Rectal smooth muscle tissue (tissue), 1 donor: ENCODE data around the gene CYBA.

Experiments used
- H3K27ac ChIP-seq: one replicate; pipeline ENCODE4 v1.7.0; 2013; ENCODE audit warnings: low read depth, low read length, inconsistent platforms
- H3K27me3 ChIP-seq: one replicate; pipeline ENCODE4 v1.7.0; 2013; ENCODE audit warnings: low read length; ENCODE audit not compliant: control insufficient read depth, insufficient read depth
- H3K36me3 ChIP-seq: one replicate; pipeline ENCODE4 v1.7.0; 2013; ENCODE audit warnings: low read length; ENCODE audit not compliant: control insufficient read depth, insufficient read depth
- H3K4me1 ChIP-seq: one replicate; pipeline ENCODE4 v1.7.0; 2013; ENCODE audit warnings: low read length; ENCODE audit not compliant: control insufficient read depth, insufficient read depth
- H3K4me3 ChIP-seq: one replicate; pipeline ENCODE4 v1.7.0; 2013; ENCODE audit warnings: low read length
- H3K9ac ChIP-seq: one replicate; pipeline ENCODE4 v1.7.0; 2013; ENCODE audit warnings: low read length

CYBA gene

GRCh38 chr16:88626646-88627045 lies 24.2 kb downstream of the CYBA start:
- Histone ChIP-seq H3K27ac (no peak overlapping the region), H3K36me3 (peaks cover 35% of the 10 kb centered on the region), H3K27me3 (no peaks in the 10 kb centered on the region), H3K4me3 (no peak overlapping the region), H3K4me1 (no peaks in the 10 kb centered on the region), H3K9ac (no peak overlapping the region)

- Histone ChIP-seq H3K27me3 (no peaks in the 10 kb centered on the region), H3K4me1 (no peaks in the 10 kb centered on the region), H3K9ac (no peak overlapping the region), H3K36me3 (peaks cover 27% of the 10 kb centered on the region), H3K4me3 (no peak overlapping the region), H3K27ac (no peak overlapping the region)
Observed at GRCh38 chr16:88624977-88625576, 25.8 kb downstream of the CYBA start.

GRCh38 chr16:88624481-88624880 lies 26.4 kb downstream of the CYBA start:
- no peaks in the 10 kb centered on the region for H3K4me1 ChIP-seq
- no peak overlapping the region for H3K9ac ChIP-seq
- no peak overlapping the region for H3K27ac ChIP-seq
- peaks cover 27% of the 10 kb centered on the region for H3K36me3 ChIP-seq
- H3K27me3 ChIP-seq, result no peaks in the 10 kb centered on the region
- H3K4me3 ChIP-seq, result no peak overlapping the region

- no peak overlapping the region for H3K27ac ChIP-seq
- no peak overlapping the region for H3K9ac ChIP-seq
- H3K4me1 ChIP-seq, result no peaks in the 10 kb centered on the region
- H3K27me3 ChIP-seq, result no peaks in the 10 kb centered on the region
- H3K36me3 ChIP-seq, result peaks cover 27% of the 10 kb centered on the region
- H3K4me3 ChIP-seq, result no peak overlapping the region
Observed at GRCh38 chr16:88623858-88624257, 27.0 kb downstream of the CYBA start.

GRCh38 chr16:88622866-88623265 lies 28.0 kb downstream of the CYBA start:
- Histone ChIP-seq H3K27me3 (no peaks in the 10 kb centered on the region), H3K4me3 (no peak overlapping the region), H3K4me1 (no peaks in the 10 kb centered on the region), H3K9ac (no peak overlapping the region), H3K36me3 (peaks cover 27% of the 10 kb centered on the region), H3K27ac (no peak overlapping the region)

- Histone ChIP-seq H3K27me3 (no peaks in the 10 kb centered on the region), H3K27ac (no peak overlapping the region), H3K36me3 (peaks cover 27% of the 10 kb centered on the region)
Observed at GRCh38 chr16:88622125-88622524, 28.7 kb downstream of the CYBA start.

GRCh38 chr16:88619859-88620815 lies 30.7 kb downstream of the CYBA start:
- no peak overlapping the region for H3K27ac ChIP-seq

More at GRCh38 chr16:88622125-88622524, 28.7 kb downstream of the CYBA start:
- no peak overlapping the region for H3K9ac ChIP-seq
- H3K4me1 ChIP-seq, result no peaks in the 10 kb centered on the region
- no peak overlapping the region for H3K4me3 ChIP-seq

GRCh38 chr16:88618956-88619667 lies 31.7 kb downstream of the CYBA start:
- Histone ChIP-seq H3K36me3 (peaks cover 18% of the 10 kb centered on the region), H3K27ac (no peak overlapping the region), H3K4me1 (no peaks in the 10 kb centered on the region), H3K27me3 (no peaks in the 10 kb centered on the region), H3K4me3 (no peak overlapping the region), H3K9ac (no peak overlapping the region)

More at GRCh38 chr16:88619859-88620815, 30.7 kb downstream of the CYBA start:
- Histone ChIP-seq H3K36me3 (peaks cover 20% of the 10 kb centered on the region), H3K4me1 (no peaks in the 10 kb centered on the region), H3K9ac (no peak overlapping the region), H3K4me3 (no peak overlapping the region), H3K27me3 (no peaks in the 10 kb centered on the region)

- Histone ChIP-seq H3K27ac (no peak overlapping the region), H3K27me3 (no peaks in the 10 kb centered on the region), H3K4me3 (no peak overlapping the region), H3K36me3 (peaks cover 14% of the 10 kb centered on the region), H3K9ac (no peak overlapping the region), H3K4me1 (no peaks in the 10 kb centered on the region)
Observed at GRCh38 chr16:88618182-88618955, 32.5 kb downstream of the CYBA start.

GRCh38 chr16:88617268-88618031 lies 33.4 kb downstream of the CYBA start:
- Histone ChIP-seq H3K4me1 (no peaks in the 10 kb centered on the region), H3K9ac (no peak overlapping the region), H3K36me3 (peaks cover 5% of the 10 kb centered on the region), H3K4me3 (no peak overlapping the region), H3K27ac (no peak overlapping the region), H3K27me3 (no peaks in the 10 kb centered on the region)

GRCh38 chr16:88616736-88617135 lies 34.1 kb downstream of the CYBA start:
- no peaks in the 10 kb centered on the region for H3K27me3 ChIP-seq
- no peak overlapping the region for H3K27ac ChIP-seq
- H3K9ac ChIP-seq, result no peak overlapping the region
- no peaks in the 10 kb centered on the region for H3K36me3 ChIP-seq
- no peak overlapping the region for H3K4me3 ChIP-seq
- H3K4me1 ChIP-seq, result no peaks in the 10 kb centered on the region
